Lower leg skin (tissue), 3 donors: ENCODE measurements around the gene KRTAP1-3.

ENCODE experiments used
- CTCF ChIP-seq, 3 donors: fragments of 450-650 bp; IDR thresholded peaks; one replicate each; pipeline ENCODE4 v1.5.1; 2016; ENCODE audit warnings: antibody characterized with exemption in 3 of 3, mild to moderate bottlenecking in 3 of 3, moderate library complexity in 2 of 3
- POLR2A ChIP-seq, 2 donors: fragments of 450-650 bp; IDR thresholded peaks; one replicate each; pipeline ENCODE4 v1.6.1; 2016 to 2017; ENCODE audit warnings: antibody characterized with exemption in 2 of 2, mild to moderate bottlenecking in 1 of 2, moderate library complexity in 1 of 2

GRCh38 chr17:40993084-40993483, 41.6 kb downstream of the KRTAP1-3 start:
- TF ChIP-seq CTCF (IDR thresholded peaks at IDR 0.05) (no peak), POLR2A (IDR thresholded peaks at IDR 0.05) (no peak)
